ENCODE data around the gene LMF1. TPM values are rescaled to one million over a fixed set of nuclear protein-coding genes. Genes with fewer than 3 reads are reported as not detected.
"Not testable (repeated sequence)": the region's sequence is repeated elsewhere in the genome, so short reads cannot be mapped to it uniquely, and the experiment has no call there.

Gene LMF1
- total RNA-seq, 4 donors from 2014 or later = 23.2 to 97.8 (median 89.1) TPM

DNA sequence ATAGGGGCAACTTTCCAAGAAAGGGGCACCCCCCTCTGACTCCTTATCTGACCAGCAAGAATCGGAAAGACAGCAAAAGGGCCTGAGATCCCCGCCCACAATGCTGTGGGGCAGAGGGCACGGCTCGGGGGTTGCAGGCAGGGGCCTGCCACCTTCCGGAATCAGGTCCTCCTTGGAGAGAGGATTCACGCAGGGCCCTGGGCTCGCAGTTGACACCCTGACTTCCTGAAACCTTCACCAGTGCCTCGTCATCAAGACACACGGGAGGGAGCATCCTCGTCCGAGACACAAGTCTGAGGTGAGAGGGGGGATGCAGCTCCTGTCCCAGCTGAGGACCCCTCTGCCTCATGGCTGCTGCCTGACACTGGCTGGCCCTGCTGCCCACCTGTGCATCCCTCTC lies 81.2 kb downstream of the LMF1 start:
- no peak for DNase-seq
- H3K27me3 ChIP-seq = no peaks in the 10 kb centered on the region
- H3K4me1 ChIP-seq = no peaks in the 10 kb centered on the region
- intact Hi-C loops (cut with DNase I) = no loop called here
- no peak overlapping the region for H3K27ac ChIP-seq
- no peak overlapping the region for H3K4me3 ChIP-seq (replicated peaks in 1 of 3)
- no peak for TF ChIP-seq POLR2A (IDR thresholded peaks at IDR 0.05)
- TF ChIP-seq, protein P1, sequence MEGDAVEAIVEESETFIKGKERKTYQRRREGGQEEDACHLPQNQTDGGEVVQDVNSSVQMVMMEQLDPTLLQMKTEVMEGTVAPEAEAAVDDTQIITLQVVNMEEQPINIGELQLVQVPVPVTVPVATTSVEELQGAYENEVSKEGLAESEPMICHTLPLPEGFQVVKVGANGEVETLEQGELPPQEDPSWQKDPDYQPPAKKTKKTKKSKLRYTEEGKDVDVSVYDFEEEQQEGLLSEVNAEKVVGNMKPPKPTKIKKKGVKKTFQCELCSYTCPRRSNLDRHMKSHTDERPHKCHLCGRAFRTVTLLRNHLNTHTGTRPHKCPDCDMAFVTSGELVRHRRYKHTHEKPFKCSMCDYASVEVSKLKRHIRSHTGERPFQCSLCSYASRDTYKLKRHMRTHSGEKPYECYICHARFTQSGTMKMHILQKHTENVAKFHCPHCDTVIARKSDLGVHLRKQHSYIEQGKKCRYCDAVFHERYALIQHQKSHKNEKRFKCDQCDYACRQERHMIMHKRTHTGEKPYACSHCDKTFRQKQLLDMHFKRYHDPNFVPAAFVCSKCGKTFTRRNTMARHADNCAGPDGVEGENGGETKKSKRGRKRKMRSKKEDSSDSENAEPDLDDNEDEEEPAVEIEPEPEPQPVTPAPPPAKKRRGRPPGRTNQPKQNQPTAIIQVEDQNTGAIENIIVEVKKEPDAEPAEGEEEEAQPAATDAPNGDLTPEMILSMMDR (IDR thresholded peaks at IDR 0.05) = no peak
- 88 to 94% methylated on average over 5 to 9 of the region's 11 CpGs for WGBS, 2 donors
- peaks cover 0 to 8% of the 10 kb centered on the region in 2 donors for H3K36me3 ChIP-seq
- no peaks in the 10 kb centered on the region for H3K9me3 ChIP-seq

DNA sequence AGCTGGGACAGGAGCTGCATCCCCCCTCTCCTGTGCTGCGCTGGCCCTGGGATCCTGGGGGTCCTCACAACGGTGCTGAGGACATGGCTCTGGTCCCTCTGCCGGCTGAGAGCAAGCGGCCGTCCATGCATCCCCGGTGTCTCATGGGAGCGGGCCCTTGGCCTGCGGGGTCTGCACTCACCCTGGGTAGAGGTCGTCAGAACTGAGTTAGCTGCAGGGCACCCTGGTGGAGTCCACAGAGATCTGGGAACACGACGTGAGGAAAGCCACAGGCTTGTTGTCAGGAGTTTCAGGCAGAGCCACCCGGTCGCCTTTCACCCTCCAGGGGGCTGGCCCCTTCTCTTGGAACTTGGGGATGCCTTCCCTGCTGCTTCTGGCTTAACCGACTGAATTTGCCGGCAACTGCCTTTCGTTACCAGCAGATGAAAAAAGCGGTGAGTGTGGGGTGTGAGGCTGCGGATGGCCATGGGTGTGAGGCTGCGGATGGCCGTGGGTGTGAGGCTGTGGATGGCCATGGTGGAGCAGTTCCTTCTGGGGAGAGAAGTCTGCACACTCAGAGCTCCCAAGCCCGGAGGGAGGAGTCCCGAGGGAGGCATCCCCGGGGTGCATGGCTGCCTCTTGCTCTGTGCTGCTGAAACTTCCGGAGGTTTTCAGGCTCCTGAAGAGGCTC lies 81.7 kb downstream of the LMF1 start:
- H3K4me3 ChIP-seq (replicated peaks in 1 of 3) = no peak overlapping the region
- H3K27me3 ChIP-seq = no peaks in the 10 kb centered on the region
- H3K36me3 ChIP-seq = peaks cover 0 to 12% of the 10 kb centered on the region in 2 donors
- no peak overlapping the region for H3K27ac ChIP-seq
- H3K4me1 ChIP-seq = no peaks in the 10 kb centered on the region
- 89 to 91% methylated on average over 14 to 18 of the region's 24 CpGs for WGBS, 2 donors
- intact Hi-C loops (cut with DNase I) = no loop called here
- no peak for DNase-seq
- no peaks in the 10 kb centered on the region for H3K9me3 ChIP-seq
- TF ChIP-seq POLR2A (IDR thresholded peaks at IDR 0.05) = no peak
- TF ChIP-seq, protein P1 (IDR thresholded peaks at IDR 0.05) = no peak

DNA sequence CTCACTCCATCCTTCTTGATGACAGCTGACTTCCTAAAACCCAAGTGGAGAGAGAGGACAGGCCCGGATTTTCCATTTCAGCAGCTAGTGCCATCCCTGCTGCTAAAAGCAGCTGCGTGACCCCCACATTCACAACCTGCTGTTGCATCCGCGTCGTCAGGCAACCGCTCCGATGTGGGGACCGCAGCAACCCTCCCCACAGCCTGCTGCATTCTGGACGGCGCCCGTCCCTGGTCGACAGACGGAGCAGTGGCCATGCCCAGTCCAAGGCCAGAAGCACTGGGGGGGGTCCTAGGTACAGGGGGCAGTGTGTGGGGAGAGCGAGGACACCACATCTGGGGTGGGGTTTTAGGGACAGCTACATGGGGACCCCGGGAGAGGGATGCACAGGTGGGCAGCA lies 82.3 kb downstream of the LMF1 start:
- H3K9me3 ChIP-seq; intact Hi-C loops (cut with DNase I); H3K27ac ChIP-seq; H3K4me3 ChIP-seq (replicated peaks in 1 of 3); DNase-seq; H3K4me1 ChIP-seq; H3K27me3 ChIP-seq: not testable (repeated sequence)
- WGBS, 2 donors = 96% methylated on average over 8 to 13 of the region's 15 CpGs
- peaks cover 0 to 12% of the 10 kb centered on the region in 2 donors for H3K36me3 ChIP-seq

DNA sequence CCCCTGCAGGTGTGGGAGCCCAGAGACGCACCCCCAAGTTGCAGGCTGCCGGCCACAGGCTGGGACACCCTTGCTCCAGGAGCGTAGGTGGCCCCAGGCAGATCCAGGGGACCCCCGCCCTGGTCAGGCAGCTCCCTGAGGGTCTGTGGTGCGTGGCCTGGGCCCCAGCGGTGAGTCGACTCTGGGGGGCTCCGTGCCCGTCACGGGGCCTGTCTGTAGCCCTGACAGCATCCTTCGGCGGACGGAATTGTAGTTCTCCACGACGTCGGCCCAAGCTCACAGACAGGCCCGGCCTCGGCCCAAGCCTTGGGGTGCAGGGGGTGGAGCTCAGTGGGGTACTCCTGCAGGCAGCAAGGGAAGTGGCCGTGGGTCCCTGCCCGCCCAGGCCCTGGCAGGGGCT lies 82.9 kb downstream of the LMF1 start:
- no peak for DNase-seq
- intact Hi-C loops (cut with DNase I) = no loop called here
- no peaks in the 10 kb centered on the region for H3K4me1 ChIP-seq
- peaks cover 0 to 12% of the 10 kb centered on the region in 2 donors for H3K36me3 ChIP-seq
- H3K4me3 ChIP-seq (replicated peaks in 1 of 3) = no peak overlapping the region
- WGBS, 2 donors = 95 to 96% methylated on average over 16 to 18 of the region's 20 CpGs
- TF ChIP-seq, protein P1 (IDR thresholded peaks at IDR 0.05) = no peak
- no peak for TF ChIP-seq POLR2A (IDR thresholded peaks at IDR 0.05)
- no peaks in the 10 kb centered on the region for H3K27me3 ChIP-seq
- H3K9me3 ChIP-seq = no peaks in the 10 kb centered on the region
- H3K27ac ChIP-seq = no peak overlapping the region

DNA sequence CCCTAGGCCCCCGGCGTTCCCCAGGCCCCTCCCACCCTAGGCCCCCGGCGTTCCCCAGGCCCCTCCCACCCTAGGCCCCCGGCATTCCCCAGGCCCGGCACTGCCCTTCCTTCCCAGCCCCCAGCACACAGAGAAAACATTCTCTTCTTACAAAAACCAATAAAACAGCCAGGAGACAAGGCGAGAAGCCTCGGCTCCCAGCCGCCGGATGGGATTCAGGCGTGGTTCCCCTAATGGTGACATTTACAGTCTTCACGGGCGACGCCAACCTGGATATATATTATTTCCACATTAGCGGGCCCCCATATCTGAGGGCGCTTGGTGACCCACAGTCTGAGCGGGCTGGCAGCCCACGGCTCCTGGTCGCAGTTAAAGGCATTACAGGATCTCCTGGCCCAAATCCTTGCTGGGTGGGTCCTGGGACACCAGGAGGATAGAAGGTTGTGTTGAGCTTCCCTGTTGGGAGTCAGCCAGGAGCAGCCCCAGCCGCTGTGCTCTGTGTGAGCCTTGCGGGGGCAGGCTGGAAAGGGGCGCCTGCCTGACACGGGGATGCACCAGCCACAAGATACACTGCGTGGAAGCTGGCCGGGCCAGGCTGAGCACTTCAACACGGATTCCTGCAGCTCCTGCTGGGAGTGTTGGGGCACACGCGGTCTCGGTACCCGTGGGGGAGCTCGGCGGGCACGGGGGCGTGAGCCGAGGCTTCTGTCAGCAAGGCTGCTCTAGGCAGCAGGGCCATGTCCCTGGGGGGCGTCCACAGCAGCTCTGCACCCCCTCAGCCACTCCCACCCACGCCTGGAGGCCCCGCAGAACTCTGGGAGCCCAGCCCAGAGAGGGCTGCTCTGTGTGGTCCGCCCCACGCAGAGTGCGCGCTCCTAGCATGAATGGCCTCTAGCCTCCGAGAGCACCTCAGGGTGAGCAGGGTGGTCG lies 83.7 kb downstream of the LMF1 start:
- H3K4me1 ChIP-seq = no peaks in the 10 kb centered on the region
- no peak for DNase-seq
- H3K27me3 ChIP-seq = no peaks in the 10 kb centered on the region
- intact Hi-C loops (cut with DNase I) = no loop called here
- no peak overlapping the region for H3K27ac ChIP-seq
- peaks cover 0 to 11% of the 10 kb centered on the region in 2 donors for H3K36me3 ChIP-seq
- H3K4me3 ChIP-seq (replicated peaks in 1 of 3) = no peak overlapping the region
- H3K9me3 ChIP-seq = no peaks in the 10 kb centered on the region
- no peak for TF ChIP-seq POLR2A (IDR thresholded peaks at IDR 0.05)
- TF ChIP-seq, protein P1 (IDR thresholded peaks at IDR 0.05) = no peak
- WGBS, 2 donors = 66 to 78% methylated on average over 16 to 35 of the region's 44 CpGs
